HG02885 (cell line): Measurements from ENCODE around the gene PPP1R1B.
A peak's percentile ranks its signal among the peaks of the same experiment; 100 is the strongest.

Experiments
- ATAC-seq: cut with Tn5 transposase; IDR thresholded peaks from one replicate; pipeline ENCODE4 v1.9.1; 2021; ENCODE audit warnings: mild to moderate bottlenecking; ENCODE audit not compliant: unreplicated experiment, poor library complexity

Gene PPP1R1B

DNA sequence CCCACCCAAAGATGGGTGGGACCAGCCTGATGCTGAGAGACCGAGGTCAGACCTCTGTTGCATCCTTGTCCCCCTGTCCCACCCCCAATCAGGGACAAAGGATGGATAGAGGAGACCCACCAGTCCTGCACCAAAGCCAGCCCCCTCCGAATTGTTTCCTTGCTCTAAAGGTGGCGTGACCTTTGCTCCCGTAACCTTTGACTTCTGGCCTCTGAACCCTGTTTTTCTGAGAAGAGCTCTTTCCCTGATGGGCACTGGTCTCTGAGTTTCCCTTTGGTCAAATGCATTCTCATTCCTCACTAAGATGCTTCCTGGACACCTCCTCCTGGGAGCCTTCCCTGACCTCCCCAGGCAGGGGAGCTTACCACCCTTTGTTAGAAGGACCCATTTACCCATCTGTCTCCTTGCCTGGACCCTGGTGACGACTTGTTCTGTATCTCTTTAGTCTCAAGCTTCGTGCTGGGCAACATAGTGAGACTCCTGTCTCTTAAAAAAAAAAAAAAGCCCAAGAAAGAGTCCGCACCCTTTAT, 13.8 kb upstream of the PPP1R1B start:
- ATAC-seq: no peak

DNA sequence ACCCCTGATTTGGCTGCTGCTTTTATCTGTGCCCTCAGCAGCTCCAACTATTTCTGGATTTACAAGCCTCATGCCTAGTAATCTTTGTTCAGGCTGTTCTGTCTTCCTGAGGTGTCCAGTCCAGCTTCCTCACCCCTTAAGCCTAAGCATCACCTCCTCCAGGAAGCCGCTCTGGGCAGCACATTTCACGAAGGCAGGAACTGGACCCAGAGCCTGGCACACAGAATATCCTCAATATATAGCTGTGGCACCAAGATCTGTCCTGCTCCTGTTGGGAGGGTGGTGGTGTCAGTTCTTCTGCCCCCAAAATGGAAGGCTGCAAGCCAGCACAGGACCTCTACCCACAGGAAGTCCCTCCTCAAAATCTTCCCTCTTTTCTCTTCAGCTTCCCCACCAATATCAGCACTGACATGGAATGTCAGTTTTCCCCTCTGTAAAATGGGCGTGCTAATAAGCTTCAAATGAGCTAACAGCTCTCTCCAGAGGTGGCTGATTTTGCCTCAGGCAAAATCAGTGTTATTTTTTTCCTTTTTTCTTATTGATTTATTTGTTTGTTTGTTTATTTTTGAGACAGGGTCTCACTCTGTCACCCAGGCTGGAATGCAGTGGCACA, 12.1 kb upstream of the PPP1R1B start:
- no peak for ATAC-seq

DNA sequence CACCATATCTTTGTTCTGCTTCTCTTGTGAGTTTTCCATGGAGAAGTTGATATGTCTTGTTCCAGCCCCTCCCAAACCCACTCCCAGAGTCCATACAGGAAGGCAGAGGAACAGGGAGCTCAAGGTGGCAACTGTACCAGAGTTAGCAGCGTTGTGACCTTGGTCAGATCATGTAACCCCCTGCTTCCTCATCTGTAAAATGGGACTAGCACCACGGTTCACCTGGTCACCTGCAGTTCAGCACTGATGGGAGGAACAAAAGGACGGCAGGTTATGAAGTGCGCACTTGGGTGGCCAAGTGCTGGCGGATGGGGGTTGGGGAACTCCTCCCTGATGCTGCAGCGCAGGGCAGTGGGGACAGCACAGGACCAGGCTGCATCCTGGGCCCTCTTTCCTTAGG, 11.3 kb upstream of the PPP1R1B start:
- ATAC-seq: no peak

DNA sequence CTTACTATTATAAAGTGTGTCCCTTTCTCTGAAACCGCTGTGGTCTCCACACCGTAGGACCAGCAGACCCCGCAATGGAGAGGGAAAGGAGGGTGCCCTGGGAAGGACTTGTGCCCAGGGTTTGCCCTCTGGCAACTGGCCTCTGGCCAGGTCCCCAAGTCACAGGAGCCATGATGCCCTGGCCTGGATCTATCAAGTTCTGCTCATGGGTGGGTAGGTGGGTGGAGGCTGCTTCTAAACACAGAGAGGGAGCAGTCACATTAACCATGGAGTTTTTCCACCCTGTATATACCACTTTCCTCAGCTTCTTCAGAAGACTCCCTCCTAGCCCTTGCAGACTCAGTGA, 9.7 kb upstream of the PPP1R1B start:
- no peak for ATAC-seq

DNA sequence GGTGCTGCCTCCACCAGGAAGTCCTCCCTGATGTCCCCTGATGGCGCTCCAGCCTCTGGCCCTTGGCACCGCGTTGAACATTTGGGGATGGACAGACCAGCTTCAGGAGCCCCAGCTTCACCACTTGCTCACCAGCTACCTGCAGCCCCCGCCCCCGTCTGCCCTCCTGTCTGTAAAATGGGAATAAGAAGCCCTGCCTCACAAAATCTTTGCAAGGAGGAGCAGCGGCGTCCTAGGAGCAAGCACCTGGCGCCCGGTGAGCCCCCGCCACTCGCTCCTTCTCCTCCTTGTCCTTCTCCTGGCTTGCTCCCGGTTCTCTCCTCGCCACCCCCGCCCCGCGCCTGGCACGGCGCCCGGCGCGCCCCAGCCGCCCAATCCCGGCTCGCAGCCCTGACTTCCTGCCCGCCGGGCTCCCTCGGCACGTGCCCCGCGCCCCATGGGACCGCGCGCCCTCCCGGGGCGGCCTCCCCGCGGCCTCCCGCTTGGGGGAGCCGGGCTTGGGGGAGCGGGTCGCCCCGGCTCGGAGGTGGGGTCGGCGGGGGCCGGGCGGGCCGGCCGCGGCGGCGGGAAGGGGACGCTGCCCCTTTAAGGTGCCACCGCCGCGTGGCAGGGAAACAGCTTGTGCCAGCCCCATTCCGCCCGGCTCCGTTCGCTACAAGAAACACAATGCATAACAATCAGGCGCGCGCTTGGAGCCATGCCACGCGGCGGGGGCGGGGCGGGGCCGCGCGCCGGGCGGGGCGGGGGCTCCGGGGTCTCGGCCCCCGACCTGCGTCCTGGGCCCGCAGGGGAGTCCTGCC, 9.1 kb upstream of the PPP1R1B start:
- no peak for ATAC-seq

DNA sequence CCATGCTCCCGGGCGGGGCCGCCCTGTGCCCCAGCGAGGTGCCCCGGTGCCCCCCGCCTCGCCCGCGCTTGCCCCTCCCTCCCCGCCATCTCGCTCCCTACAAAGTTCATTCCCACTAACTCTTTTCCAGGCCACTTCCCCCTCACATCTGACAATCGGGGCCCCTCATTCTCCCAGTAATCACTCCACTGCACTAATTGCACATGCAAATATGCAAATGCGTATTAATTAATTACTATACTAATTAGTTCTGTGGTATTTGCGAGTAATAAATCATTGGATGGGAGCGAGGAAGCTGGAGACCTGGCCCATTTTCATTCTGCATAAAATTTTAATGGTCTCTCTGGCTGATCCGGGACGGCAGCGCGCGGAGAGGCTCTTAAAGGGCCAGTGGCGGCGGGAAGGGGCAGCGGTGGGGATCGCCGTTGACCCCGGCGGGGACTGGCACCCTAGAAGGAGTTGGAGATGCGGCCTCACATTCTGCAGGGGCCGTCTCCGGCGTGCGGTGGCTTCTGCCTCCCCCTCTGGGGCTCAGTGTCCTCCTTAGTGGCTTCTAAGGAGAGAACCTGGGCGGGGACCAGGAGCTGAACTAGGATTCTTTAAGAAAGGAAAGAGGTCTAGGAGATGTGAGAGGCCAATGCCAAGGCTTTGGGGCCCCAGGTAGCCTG, 8.4 kb upstream of the PPP1R1B start:
- ATAC-seq: no peak

DNA sequence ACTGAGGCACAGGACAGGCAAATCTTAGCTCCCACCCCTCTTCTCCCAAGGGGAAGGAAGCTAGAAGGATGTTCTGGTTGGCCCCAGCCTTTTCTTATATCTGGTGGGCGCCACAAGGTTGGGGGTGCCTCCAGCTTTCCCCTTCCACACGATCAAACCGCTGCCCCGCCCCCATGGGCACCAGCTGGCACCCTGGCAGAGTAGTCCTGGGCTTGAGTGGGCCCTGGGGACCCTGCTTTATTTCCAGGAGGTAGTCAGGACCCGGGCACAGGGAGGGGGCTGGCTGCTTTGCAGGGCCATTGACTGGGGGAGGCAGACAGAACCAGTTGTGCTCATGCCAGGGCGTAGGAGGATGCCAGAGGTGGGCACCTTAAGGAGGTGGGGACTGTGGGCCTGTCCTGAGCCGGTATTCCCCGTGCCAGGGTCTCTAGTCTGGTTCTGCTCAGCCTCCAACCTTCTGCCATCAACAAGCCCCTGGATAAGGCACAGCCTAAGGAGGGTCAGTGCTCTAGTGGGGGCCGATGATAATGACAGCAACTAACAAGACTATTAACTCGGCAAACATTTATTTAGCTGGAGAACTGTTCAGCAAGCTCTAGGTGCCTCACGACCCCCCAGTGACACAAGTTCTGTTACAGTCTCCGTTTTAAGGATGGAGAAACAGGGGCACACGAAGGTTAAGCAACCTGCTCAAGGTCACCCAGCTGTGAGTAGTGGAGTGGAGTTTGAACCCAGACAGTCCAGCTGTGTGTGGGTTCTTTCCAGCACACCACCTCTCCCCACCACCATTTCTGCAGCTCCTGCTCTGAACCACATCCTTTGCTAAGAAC, 7.6 kb upstream of the PPP1R1B start:
- ATAC-seq: no peak

DNA sequence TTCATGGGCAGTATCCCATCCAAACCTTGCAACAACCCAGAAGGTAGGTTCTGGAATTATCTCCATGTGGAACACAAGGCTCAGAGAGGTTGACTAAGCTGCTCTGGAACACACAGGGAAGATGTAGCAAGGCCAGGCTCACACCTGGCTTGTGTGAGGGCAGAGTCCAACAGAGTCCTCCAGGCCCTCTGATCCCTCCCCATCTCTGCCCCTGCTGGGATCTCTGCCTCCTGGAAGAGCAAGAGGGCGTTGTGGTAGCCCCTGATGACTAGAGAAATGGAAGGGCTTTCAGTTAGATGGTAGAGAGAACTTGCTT, 7.0 kb upstream of the PPP1R1B start:
- ATAC-seq: no peak

DNA sequence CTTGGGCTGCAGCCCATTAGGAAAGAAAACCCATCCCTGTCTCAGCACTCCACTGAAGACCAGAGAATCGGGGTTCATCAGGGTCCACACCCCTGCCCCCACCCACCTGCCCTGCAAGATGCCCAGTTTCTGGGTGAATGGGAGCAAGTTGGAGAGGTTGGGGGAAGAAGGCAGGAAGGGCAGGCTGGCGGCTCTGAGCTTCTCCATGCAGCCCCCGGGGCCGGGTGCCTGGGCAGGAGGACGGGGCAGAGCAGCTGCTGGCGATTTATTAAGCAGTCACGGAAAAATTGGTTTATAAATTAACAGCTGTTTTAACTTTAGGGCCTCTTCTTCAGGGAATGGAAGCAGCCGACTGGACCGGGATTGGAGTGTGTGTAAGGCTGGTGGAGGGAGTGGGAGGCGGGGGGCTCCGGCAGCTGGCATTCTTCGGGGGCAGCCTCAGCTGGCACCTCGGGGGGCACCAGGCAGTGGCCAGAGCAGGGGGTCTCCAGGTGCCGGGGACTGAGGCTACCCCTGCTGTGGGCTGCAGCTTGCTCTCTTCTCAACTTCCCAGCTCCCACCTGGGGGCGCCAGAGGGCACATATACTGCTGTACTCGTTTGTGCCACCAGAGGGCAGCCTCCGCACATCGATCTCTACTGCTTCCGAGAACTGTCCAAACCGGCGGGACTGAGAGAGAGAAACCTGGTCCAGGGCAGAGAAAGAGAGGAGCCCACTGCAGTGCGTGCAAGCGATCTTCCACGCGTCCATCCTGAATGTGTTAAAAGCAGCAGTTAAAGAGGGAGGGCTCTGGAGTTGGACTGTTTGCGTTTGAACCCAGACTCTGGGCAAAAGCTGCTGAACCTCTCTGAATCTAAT, 5.0 kb upstream of the PPP1R1B start:
- ATAC-seq: peak; percentile 66

DNA sequence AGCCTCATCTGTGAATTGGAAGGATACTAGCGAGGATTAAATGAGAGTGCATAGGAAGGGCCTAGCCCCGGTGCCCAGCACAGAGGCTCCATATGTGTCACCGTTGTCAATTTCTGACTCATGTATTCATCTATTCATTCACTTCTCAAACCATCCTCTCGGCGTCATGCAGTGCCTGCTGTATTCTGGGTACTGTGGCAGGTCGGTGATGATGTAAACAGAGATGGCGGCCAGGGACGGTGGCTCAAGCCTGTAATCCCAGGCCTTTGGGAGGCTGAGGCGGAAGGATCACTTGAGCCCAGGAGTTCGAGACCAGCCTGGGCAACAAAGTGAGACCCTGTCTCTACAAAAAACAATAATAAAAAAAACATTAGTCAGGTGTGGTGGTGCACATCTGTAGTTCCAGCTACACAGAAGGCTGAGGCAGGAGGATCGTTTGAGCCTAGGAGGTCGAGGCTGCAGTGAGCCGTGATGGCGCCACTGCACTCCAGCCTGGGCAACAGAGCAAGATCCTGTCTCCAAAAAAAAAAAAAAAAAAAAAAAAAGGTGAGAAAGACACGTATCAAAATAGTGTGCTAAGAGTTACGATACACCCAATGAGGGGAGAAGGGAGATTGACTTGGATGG, 4.3 kb upstream of the PPP1R1B start:
- peak; percentile 20 for ATAC-seq

DNA sequence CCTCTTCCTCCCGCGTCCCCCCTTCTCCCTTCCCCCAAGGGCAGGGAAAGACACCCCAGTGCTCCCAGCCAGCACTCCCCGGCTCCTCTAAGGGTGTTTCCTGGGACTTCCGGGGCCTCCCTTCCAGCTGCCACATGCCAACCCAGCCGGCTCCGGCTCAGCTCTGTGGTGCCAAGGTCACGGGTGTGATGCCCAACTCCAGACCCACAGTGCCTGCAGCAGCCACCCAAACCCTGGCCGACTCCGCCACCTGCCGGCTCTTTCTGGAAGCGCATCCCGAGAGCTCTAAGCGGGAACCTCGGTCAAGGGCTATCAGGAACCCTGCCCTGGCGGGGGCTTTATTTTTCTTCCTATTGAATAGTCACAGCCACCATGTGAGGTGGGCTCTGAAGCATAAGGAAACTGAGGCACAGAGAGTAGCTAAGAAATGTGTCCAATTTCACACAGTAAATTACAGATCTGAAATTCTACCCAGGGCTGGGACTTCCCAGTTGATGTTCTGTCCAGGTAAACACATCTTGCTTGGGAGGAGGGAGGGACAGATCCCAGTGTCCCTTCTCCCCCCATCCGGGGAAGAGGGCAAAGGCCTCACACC, 3.3 kb upstream of the PPP1R1B start:
- no peak for ATAC-seq

DNA sequence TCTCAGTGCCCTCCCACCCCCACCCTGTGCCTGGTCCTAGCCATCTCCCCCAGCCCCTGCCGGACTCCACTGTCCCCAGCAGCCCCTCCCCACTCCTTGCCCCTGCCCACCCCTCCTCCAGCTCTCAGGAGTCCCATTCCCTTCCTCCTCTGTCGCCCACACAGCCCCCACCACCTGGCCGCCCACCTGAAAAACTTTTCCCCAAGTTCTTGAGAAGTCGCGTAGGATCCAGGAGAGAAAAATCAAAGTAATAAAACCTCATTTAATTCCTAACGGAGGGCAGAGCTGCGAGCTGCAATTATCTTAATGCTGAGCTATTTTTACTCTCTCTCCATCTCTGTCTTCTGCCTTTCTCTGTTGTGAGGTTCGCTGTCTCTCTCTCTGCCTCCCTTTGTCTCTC, 2.4 kb upstream of the PPP1R1B start:
- no peak for ATAC-seq

DNA sequence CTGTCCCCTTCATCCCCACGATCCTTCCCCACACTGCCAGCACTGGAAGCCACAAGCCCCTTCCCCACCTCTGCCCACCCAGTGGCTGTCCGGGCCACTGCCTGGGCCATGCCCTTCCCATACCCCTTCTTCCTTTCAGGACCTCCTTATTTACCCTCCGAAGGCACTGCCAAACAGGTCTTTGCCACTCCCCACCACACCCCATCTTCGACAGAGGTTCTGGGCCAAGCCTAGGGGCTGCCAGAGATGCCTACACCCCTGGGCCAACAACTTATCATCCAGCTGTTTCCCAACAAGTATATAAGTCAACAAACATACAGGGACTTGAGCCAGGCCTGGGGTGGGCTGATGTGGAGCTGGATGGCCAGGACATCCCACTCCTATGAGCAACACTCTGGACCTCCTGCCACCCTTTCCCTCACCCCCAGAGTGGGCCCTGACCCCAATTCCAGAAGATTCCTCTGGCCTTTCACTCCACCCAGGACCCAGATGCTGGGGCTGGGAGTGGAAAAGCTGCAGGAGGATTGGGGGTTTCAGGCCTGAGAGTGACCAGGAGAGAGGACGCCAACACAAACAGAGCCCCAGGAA, 1.5 kb upstream of the PPP1R1B start:
- ATAC-seq: no peak

DNA sequence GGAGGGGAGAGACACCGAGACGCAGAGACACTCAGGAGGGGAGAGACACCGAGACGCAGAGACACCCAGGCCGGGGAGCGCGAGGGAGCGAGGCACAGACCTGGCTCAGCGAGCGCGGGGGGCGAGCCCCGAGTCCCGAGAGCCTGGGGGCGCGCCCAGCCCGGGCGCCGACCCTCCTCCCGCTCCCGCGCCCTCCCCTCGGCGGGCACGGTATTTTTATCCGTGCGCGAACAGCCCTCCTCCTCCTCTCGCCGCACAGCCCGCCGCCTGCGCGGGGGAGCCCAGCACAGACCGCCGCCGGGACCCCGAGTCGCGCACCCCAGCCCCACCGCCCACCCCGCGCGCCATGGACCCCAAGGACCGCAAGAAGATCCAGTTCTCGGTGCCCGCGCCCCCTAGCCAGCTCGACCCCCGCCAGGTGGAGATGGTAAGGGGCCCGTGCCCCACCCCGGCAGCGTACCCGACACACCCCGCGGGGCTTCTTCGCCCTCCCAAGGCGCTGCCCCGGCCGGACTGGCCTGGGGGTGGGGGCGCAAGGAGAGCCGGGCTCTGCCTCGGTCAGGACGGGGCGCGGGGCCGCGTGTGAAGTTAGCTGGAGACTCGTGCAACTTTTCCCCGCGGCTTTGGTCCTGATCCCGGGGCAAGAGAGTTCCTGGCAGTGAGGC, 427 bp downstream of the PPP1R1B start:
- no peak for ATAC-seq

DNA sequence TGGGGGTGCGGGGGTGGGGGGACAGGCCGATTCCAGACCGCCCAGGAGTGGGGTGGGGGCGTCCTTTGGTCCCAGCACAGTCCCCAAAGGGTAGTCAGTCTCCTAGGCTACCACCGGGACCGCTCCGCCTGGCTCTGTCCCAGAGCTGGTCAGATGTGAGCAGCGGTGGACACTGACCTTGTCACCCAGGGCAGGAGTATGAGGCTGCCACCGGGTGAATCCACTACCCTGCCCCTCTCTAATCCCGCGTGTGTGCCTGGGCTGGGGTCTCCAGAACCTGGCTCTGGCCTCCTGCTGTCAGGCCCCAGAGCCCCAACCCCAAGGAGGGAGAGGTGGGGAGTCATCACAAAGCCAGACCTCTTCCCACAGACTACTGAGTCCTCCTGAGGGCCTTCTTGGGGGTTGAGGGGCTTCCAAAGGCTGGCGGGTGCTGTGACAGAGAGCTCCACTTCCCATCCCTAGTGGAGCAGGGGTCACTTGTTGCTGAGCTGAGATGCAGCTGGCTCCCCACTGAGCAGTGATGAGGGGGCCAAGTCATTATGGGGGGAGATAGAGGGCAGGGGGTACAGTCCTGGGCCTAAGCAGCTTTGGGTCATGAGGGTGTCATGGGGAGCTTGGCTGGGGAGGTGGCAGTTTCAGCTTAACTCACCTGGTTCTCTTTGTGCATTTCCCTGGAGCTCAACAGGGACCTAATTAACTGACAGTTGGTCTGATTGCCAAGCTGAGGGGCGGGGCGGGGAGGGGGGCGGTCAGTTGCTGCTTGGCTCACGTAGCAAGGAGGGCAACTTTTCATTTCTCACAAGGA, 1.2 kb downstream of the PPP1R1B start:
- no peak for ATAC-seq

DNA sequence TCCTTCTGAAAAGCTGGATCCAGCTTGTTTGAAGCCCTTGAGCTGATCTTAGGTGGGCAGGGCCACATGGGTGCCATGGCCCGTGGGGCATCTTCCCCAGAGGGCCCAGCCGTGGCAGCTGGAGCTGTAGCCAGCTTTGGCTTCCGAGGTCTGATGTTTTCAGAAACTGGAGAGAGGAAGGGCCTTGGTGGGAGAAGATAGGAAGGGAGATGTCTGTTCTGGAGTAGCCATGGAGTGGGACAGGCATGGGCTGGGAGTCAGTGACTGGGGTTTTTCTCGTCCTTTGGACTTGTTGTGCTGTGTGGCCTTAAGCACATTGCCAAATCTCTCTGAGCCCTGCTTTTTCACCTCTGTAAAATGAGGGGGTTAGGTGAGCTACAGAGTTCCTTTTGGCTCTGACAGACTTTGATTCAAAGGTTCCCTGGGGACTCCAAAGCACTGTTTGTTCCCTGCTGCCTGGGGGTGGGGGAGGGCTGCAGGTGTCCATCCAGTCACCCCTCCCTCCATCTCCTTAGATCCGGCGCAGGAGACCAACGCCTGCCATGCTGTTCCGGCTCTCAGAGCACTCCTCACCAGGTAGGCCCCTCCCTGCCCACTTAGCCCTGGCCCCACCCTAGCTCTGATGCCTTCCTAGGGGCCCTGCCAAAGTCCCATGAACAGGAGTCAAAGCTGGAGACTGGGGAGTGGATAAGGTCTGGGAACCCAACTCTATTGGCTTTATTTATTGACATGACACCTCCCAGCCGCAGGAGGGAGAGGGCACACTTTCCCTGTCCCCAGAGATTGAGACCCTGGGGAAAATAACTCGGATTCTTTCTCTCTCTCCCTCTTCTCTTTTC, 2.1 kb downstream of the PPP1R1B start:
- ATAC-seq: no peak

DNA sequence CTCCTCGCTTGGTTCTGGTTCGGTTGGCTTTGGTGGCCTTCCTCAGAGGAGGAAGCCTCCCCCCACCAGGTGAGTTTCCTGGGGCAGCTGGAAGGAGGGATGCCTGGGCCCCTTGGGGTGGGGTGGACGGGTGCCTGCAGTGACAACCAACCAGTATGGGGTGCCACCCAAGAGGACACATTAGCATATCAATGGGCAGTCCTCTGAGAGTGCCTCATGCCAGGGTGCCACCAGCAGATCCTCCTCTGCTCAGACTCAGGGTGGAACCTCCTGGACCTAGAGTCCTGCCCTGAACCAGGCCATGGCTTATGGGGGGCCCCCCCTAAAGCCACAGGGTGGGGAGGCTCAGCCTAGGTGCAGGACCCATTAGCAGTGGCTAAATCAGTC, 2.7 kb downstream of the PPP1R1B start:
- ATAC-seq: no peak
